Natural killer cell (primary cell): ENCODE data around the gene RFX2. TPM values are rescaled to one million over a fixed set of nuclear protein-coding genes. Genes with fewer than 3 reads are reported as not detected.
A peak's percentile ranks its signal among the peaks of the same experiment; 100 is the strongest.

Experiments used
- ATAC-seq, 3 donors: fragments of 150-1000 bp in 2 of 3; fragments of 200-7000 bp in 1 of 3; cut with Tn5 transposase; 1 replicate in 1 of 3; 2 replicates in 2 of 3; pipeline ENCODE4 v1.10.0; 2021; ENCODE audit warnings: mild to moderate bottlenecking in 2 of 3, moderate library complexity in 2 of 3
- DNase-seq, 2 donors: peaks; one replicate each; pipeline versions ENCODE4 v3.0.0 to v3.0.0-alpha.2; 2013 to 2021; ENCODE audit warnings: mixed read lengths in 1 of 2
- H3K27ac ChIP-seq: one replicate; pipeline ENCODE4 v1.5.1; 2013; ENCODE audit warnings: mild to moderate bottlenecking, low read length
- H3K27me3 ChIP-seq: one replicate; pipeline ENCODE4 v1.6.1; 2013; ENCODE audit warnings: low read length; ENCODE audit not compliant: control insufficient read depth, insufficient read depth
- H3K36me3 ChIP-seq: one replicate; pipeline ENCODE4 v1.6.1; 2013; ENCODE audit warnings: low read length; ENCODE audit not compliant: control insufficient read depth, insufficient read depth
- H3K4me1 ChIP-seq: one replicate; pipeline ENCODE4 v1.6.1; 2013; ENCODE audit warnings: low read length; ENCODE audit not compliant: control insufficient read depth, insufficient read depth
- H3K4me3 ChIP-seq: one replicate; pipeline ENCODE4 v1.5.1; 2013; ENCODE audit warnings: low read length
- H3K9me3 ChIP-seq: one replicate; pipeline ENCODE4 v1.6.1; 2013; ENCODE audit warnings: low read length; ENCODE audit not compliant: control insufficient read depth, insufficient read depth
- H3K27ac Mint-ChIP-seq, 2 donors: one replicate each; pipeline ENCODE4 v1.8.0; 2022; ENCODE audit warnings: mild to moderate bottlenecking in 2 of 2, mixed read lengths in 2 of 2, moderate library complexity in 1 of 2
- H3K27me3 Mint-ChIP-seq, 2 donors: one replicate each; pipeline ENCODE4 v1.8.0; 2022; ENCODE audit warnings: low read depth in 2 of 2, mixed read lengths in 2 of 2
- H3K36me3 Mint-ChIP-seq: one replicate; pipeline ENCODE4 v1.8.0; 2022; ENCODE audit warnings: mixed read lengths
- H3K4me1 Mint-ChIP-seq, 2 donors: one replicate each; pipeline ENCODE4 v1.8.0; 2022; ENCODE audit warnings: mixed read lengths in 2 of 2
- H3K4me3 Mint-ChIP-seq: one replicate; pipeline ENCODE4 v1.8.0; 2022; ENCODE audit warnings: mild to moderate bottlenecking, moderate library complexity, mixed read lengths
- H3K9me3 Mint-ChIP-seq, 2 donors: one replicate each; pipeline ENCODE4 v1.8.0; 2022; ENCODE audit warnings: mixed read lengths in 2 of 2
- WGBS: methylation state at CpG from one replicate; pipeline ENCODE4 v1.1.7; 2013; ENCODE audit warnings: missing lambda C conversion rate; ENCODE audit not compliant: insufficient coverage; 5-methylcytosine and 5-hydroxymethylcytosine counted together
- intact Hi-C: fragments of 100-400 bp; cut with micrococcal nuclease; formaldehyde crosslinking; loops from one replicate; pipeline ENCODE4 v1.14.2; 2022
- total RNA-seq, 4 donors: library from RNA; stranded (reverse); fragments of 120-200 nt in 1 of 4; gene quantifications; one replicate each; pipeline versions ENCODE4 v1.2.3 to v1.2.4, GENCODE V29; 2013 to 2022
- TF ChIP-seq, protein P1 (sequence below): fragments of 200-600 bp; IDR thresholded peaks from one replicate; pipeline ENCODE4 v1.8.0; 2022; ENCODE audit warnings: antibody characterized with exemption

Gene RFX2
- total RNA-seq, 3 donors from 2014 or later (not counting 1 experiment from before 2014, with no cell fraction given): 2.4 to 4.6 (median 4.1) TPM

DNA sequence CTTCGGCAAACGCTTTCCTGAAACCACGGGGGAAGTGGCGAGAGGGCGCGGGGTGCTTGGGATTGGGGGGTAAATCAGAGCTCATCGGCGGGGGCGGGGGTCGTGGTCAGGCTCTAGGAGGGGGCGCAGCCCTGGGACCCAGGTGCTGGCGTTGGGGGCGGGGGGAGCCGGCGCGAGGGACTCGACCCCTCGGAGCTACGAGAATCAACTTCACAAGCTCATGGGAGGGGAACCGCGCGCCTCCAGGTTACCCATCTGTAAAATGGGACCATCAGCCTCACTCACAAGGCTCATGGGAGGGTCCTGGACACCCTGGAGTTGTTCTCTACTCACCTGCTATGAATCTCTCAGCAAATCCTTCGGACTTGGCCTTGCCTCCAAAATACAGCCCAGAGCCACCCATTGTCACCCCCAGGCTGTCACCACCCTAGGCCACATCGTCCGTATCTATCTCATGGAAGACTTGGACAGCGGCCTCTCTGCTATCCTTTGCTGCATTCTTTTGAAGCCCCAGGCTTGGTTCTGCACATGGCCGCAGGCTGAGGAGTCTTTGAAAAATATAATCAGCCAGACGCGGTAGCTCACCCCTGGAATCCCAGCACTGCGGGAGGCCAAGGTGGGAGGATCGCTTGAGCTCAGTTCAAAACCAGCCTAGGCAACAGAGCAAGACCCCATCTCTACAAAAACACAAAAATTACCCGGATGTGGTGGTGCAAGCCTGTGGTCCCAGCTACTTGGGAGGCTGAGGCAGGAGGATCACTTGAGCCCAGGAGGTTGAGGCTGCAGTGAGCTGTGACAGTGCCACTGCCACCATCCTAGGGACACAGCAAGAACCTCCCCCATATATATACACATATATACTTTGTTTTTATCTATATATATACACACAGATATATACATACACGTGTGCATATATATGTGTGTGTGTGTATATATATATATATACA, 131.4 kb downstream of the RFX2 start:
- Histone ChIP-seq H3K4me1 (peaks cover 34% of the 10 kb centered on the region), H3K4me3 (peak overlapping the region; percentile 53), H3K27ac (peak overlapping the region; percentile 64), H3K9me3 (no peaks in the 10 kb centered on the region), H3K27me3 (no peaks in the 10 kb centered on the region), H3K36me3 (peaks cover 7% of the 10 kb centered on the region)
- TF ChIP-seq, protein P1, sequence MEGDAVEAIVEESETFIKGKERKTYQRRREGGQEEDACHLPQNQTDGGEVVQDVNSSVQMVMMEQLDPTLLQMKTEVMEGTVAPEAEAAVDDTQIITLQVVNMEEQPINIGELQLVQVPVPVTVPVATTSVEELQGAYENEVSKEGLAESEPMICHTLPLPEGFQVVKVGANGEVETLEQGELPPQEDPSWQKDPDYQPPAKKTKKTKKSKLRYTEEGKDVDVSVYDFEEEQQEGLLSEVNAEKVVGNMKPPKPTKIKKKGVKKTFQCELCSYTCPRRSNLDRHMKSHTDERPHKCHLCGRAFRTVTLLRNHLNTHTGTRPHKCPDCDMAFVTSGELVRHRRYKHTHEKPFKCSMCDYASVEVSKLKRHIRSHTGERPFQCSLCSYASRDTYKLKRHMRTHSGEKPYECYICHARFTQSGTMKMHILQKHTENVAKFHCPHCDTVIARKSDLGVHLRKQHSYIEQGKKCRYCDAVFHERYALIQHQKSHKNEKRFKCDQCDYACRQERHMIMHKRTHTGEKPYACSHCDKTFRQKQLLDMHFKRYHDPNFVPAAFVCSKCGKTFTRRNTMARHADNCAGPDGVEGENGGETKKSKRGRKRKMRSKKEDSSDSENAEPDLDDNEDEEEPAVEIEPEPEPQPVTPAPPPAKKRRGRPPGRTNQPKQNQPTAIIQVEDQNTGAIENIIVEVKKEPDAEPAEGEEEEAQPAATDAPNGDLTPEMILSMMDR: no peak
- Mint-ChIP-seq H3K4me1 (peaks cover 50 to 51% of the 10 kb centered on the region in 2 donors), H3K27me3 (no peaks in the 10 kb centered on the region), H3K27ac (peak overlapping the region; percentile 92 to 98), H3K36me3 (no peaks in the 10 kb centered on the region), H3K4me3 (peak overlapping the region; percentile 99), H3K9me3 (no peaks in the 10 kb centered on the region)
- 35% methylated on average over 32 of the region's 33 CpGs for WGBS
- no peak for ATAC-seq
- peak in 1 of 2 donors; percentile 33 for DNase-seq
- intact Hi-C loops: loop anchor here (5.0 kb wide), 1 partner anchor 77 kb away; the partner anchor contains the start of genes NDUFA11 and VMAC

- TF ChIP-seq, protein P1: no peak
- Mint-ChIP-seq H3K27ac (peak within 1 kb of the TSS; percentile 92 to 98), H3K27me3 (no peaks in the 10 kb centered on the region), H3K4me1 (peaks cover 47 to 50% of the 10 kb centered on the region in 2 donors), H3K9me3 (no peaks in the 10 kb centered on the region), H3K4me3 (peak within 1 kb of the TSS; percentile 99), H3K36me3 (no peaks in the 10 kb centered on the region)
- Histone ChIP-seq H3K27ac (peak within 1 kb of the TSS; percentile 64), H3K27me3 (no peaks in the 10 kb centered on the region), H3K36me3 (peaks cover 11% of the 10 kb centered on the region), H3K9me3 (no peaks in the 10 kb centered on the region), H3K4me3 (peak within 1 kb of the TSS; percentile 53), H3K4me1 (peaks cover 34% of the 10 kb centered on the region)
- under 1% methylated on average over 88 of the region's 88 CpGs for WGBS
- intact Hi-C loops: loop anchor here (5.0 kb wide), 1 partner anchor 76 kb away; the partner anchor contains the start of genes NDUFA11 and VMAC
- ATAC-seq (peak; percentile 90 to 96 (median 91)), DNase-seq (peak; percentile 95 to 100)
Observed at GRCh38 chr19:5977785-5978605, 132.3 kb downstream of the RFX2 start, which contains the start of gene RANBP3. Gene RANBP3 (minus strand): TSS chr19:5978140. CDS start chr19:5978082, 58 bp downstream.

DNA sequence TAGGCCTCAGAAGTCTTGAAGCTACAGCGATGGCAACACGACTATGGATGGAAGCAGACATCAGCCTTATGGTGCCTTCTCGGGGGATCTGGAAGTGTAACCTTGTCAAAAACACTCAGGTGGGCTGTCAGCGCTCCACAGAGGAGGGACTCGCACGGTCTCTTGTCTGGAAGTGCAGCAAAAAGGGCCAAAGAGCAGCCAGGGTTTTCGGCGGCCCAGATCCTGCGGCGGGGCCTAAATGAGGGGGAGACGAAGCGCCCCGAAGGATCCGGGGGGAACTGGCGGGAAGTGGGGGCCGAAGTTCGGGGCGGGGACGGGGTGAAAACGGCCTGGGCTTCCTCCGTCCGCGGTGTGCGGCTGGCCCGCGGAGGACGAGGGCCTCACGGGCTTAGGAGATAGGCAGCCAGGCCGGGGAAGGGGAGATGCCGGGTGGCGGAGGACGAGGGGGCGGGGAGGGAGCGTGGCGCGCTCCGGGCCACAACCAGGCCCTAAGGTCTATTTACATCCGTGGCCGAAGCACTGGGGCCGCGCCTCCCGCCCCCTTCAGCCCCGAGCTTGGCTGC, 133.0 kb downstream of the RFX2 start:
- no peaks in the 10 kb centered on the region for H3K9me3 Mint-ChIP-seq
- Histone ChIP-seq H3K4me1 (peaks cover 34% of the 10 kb centered on the region), H3K27ac (peak overlapping the region; percentile 59), H3K36me3 (peaks cover 11% of the 10 kb centered on the region), H3K27me3 (no peaks in the 10 kb centered on the region), H3K9me3 (no peaks in the 10 kb centered on the region), H3K4me3 (peak overlapping the region; percentile 53)
- DNase-seq (no peak), ATAC-seq (peak in 2 of 3 donors; percentile 1 to 5)
- intact Hi-C loops: loop anchor here (5.0 kb wide), 1 partner anchor 75 kb away; the partner anchor contains the start of genes NDUFA11 and VMAC
- TF ChIP-seq, protein P1: no peak
- peaks cover 52 to 55% of the 10 kb centered on the region in 2 donors for H3K4me1 Mint-ChIP-seq
- no peaks in the 10 kb centered on the region for H3K27me3 Mint-ChIP-seq
- no peaks in the 10 kb centered on the region for H3K36me3 Mint-ChIP-seq
- peak overlapping the region; percentile 99 for H3K4me3 Mint-ChIP-seq
- WGBS: under 1% methylated on average over 43 of the region's 43 CpGs
- H3K27ac Mint-ChIP-seq: peak overlapping the region; percentile 92 to 98
